Calu3 (cell line): ENCODE results near the gene IL17A. TPM values are rescaled to one million over a fixed set of nuclear protein-coding genes. Genes with fewer than 3 reads are reported as not detected.

Experiments
- BruUV-seq: library from RNA; stranded (reverse); fragments of 400-500 nt; replicated peaks from 2 replicates; lab custom pipeline; 2021; lab: Mats Ljungman, UMichigan
- CTCF ChIA-PET: fragments of 300-600 bp; sonication (Branson Sonifier 250); formaldehyde crosslinking; loops from one replicate; lab custom pipeline; 2022; ENCODE audit warnings: antibody characterized with exemption; lab: Charles Lee
- DNase-seq: peaks from one replicate; pipeline ENCODE4 v3.0.0; 2022
- H3K27ac Mint-ChIP-seq: one replicate; pipeline ENCODE4 v1.8.0; 2022; ENCODE audit warnings: mixed read lengths; ENCODE audit not compliant: unreplicated experiment
- H3K27me3 Mint-ChIP-seq: one replicate; pipeline ENCODE4 v1.8.0; 2022; ENCODE audit warnings: mixed read lengths; ENCODE audit not compliant: unreplicated experiment
- H3K36me3 Mint-ChIP-seq: one replicate; pipeline ENCODE4 v1.8.0; 2022; ENCODE audit warnings: mild to moderate bottlenecking, moderate library complexity, mixed read lengths; ENCODE audit not compliant: insufficient read depth, unreplicated experiment
- H3K4me1 Mint-ChIP-seq: one replicate; pipeline ENCODE4 v1.8.0; 2022; ENCODE audit warnings: mild to moderate bottlenecking, low read depth, mixed read lengths; ENCODE audit not compliant: unreplicated experiment
- H3K4me3 Mint-ChIP-seq: one replicate; pipeline ENCODE4 v1.8.0; 2022; ENCODE audit warnings: mild to moderate bottlenecking, low read depth, moderate library complexity, mixed read lengths; ENCODE audit not compliant: unreplicated experiment
- H3K9me3 Mint-ChIP-seq: one replicate; pipeline ENCODE4 v1.8.0; 2022; ENCODE audit warnings: low read depth, mixed read lengths; ENCODE audit not compliant: unreplicated experiment
- intact Hi-C: fragments of 100-400 bp; cut with micrococcal nuclease; formaldehyde crosslinking; loops from one replicate; pipeline ENCODE4 v1.10.0; 2022; ENCODE audit not compliant: unreplicated experiment
- total RNA-seq: library from RNA; stranded (reverse); gene quantifications from 2 replicates; pipeline ENCODE4 v1.2.3, GENCODE V29; 2022
- TF ChIP-seq, protein P1 (sequence below): fragments of 200-600 bp; IDR thresholded peaks from one replicate; pipeline ENCODE4 v1.8.0; 2022; ENCODE audit warnings: antibody characterized with exemption; ENCODE audit not compliant: unreplicated experiment

The IL17A gene
- total RNA-seq, 1 experiment from 2014 or later, result not detected

DNA sequence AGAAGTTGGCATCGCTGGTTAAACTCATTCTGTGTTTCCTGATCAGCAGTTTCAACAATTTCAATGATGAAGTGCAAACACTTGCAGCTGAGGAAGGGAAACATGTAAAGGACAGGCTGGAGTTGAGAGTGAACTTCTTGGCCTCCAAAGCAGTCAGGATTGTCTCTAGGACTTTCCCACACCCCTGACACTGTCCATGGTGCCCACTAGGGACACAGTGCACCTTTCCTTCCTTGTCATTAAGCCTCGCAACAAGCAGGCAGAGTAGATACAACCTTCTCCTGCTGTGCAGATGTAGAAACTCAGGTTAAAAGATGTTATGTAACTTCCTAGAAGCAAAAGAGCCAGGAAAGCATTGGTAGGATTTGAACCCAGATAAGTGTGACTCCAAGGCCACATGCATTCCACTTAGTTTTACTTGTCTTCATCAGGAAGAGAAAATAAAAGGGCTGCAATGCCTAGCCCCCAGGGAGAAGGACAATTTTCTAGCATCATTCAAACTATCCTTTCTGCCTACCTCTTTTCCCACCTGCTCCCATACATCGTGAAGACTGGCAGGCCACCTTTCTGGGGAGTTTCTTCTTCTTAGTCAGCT, 39.2 kb upstream of the IL17A start:
- TF ChIP-seq, protein P1, sequence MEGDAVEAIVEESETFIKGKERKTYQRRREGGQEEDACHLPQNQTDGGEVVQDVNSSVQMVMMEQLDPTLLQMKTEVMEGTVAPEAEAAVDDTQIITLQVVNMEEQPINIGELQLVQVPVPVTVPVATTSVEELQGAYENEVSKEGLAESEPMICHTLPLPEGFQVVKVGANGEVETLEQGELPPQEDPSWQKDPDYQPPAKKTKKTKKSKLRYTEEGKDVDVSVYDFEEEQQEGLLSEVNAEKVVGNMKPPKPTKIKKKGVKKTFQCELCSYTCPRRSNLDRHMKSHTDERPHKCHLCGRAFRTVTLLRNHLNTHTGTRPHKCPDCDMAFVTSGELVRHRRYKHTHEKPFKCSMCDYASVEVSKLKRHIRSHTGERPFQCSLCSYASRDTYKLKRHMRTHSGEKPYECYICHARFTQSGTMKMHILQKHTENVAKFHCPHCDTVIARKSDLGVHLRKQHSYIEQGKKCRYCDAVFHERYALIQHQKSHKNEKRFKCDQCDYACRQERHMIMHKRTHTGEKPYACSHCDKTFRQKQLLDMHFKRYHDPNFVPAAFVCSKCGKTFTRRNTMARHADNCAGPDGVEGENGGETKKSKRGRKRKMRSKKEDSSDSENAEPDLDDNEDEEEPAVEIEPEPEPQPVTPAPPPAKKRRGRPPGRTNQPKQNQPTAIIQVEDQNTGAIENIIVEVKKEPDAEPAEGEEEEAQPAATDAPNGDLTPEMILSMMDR, result no peak

DNA sequence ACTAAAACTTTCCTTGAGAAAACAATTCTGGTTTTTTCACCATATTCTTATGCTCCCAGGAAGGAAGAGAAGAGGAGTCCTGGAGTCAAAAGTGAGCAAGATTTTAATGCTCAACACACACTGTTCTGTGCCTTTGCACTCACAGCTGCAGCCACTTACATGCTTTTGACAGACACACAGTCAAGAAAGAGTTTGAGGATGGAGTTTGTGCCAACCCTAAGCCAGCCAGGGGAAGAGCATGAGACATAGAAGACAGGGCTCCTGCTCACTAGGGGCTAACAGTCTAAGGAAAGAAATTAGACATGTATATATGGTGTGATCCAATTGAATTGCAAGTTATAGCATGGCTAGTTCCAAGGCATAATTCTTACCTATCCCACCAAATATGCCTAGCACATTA, 37.1 kb upstream of the IL17A start:
- CTCF ChIA-PET, result no interaction called here
- no peaks in the 10 kb centered on the region for H3K36me3 Mint-ChIP-seq
- BruUV-seq, result no TSS peak
- no peak overlapping the region for H3K4me3 Mint-ChIP-seq
- no peaks in the 10 kb centered on the region for H3K9me3 Mint-ChIP-seq
- no peak overlapping the region for H3K27ac Mint-ChIP-seq
- DNase-seq, result no peak
- peaks cover 6% of the 10 kb centered on the region for H3K4me1 Mint-ChIP-seq
- TF ChIP-seq, protein P1, result no peak
- H3K27me3 Mint-ChIP-seq, result peaks cover 27% of the 10 kb centered on the region
- intact Hi-C loops, result no loop called here

More for the DNA sequence above, 39.2 kb upstream of the IL17A start:
- no peak for DNase-seq
- Mint-ChIP-seq H3K27ac (no peak overlapping the region), H3K4me1 (peaks cover 6% of the 10 kb centered on the region), H3K36me3 (no peaks in the 10 kb centered on the region), H3K9me3 (no peaks in the 10 kb centered on the region), H3K27me3 (peaks cover 28% of the 10 kb centered on the region), H3K4me3 (no peak overlapping the region)
- BruUV-seq, result no TSS peak
- intact Hi-C loops, result no loop called here
- CTCF ChIA-PET, result interaction anchor here (1.3 kb wide), 1 partner anchor 21 kb away, joined by 4 read pairs; no protein-coding TSS in a partner anchor

DNA sequence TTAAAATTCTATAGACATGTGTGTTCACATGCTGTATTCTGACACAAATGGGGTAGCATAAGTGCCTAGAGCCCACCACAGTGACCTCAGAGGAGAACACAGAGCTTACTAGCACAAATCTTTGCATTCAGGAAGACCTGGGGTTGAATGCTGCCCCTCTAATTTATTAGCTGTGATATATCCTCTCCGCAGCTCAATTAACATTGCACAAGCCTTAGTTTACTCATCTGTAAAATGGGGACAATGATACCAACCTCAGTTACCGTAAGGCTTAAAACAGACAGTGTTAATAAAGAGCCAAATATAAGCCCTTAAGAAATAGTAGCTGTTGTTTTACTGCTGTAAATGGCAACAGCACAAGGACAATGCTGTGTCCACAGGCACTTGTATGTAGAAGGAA, 36.2 kb upstream of the IL17A start:
- H3K27ac Mint-ChIP-seq, result no peak overlapping the region
- no peak overlapping the region for H3K4me3 Mint-ChIP-seq
- peaks cover 18% of the 10 kb centered on the region for H3K27me3 Mint-ChIP-seq
- no peaks in the 10 kb centered on the region for H3K36me3 Mint-ChIP-seq
- peaks cover 15% of the 10 kb centered on the region for H3K4me1 Mint-ChIP-seq
- BruUV-seq, result no TSS peak
- TF ChIP-seq, protein P1, result no peak
- no peaks in the 10 kb centered on the region for H3K9me3 Mint-ChIP-seq
- intact Hi-C loops, result loop anchor here (2.0 kb wide), 1 partner anchor 23 kb away; no protein-coding TSS in a partner anchor
- CTCF ChIA-PET, result no interaction called here
- DNase-seq, result no peak

DNA sequence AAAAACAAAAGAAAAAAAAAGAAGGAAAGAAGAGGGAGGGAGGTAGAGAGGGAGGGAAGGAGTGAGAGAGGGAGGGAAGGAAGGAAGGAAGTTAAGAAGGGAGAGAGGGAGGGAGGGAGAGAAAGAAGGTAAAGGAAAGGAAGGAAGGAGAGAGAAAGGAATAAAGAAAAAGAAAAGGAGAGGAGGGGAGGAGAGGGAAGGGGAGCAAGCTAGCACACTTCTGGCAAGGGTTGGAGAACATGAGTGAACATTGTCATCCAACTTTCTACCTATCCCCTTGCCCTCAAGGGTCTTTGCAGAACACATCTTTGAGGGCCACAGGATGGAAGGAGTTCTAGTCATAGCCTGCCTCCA, 34.1 kb upstream of the IL17A start:
- TF ChIP-seq, protein P1, result no peak
- CTCF ChIA-PET, result no interaction called here
- no peak overlapping the region for H3K4me3 Mint-ChIP-seq
- intact Hi-C loops, result no loop called here
- peaks cover 36% of the 10 kb centered on the region for H3K4me1 Mint-ChIP-seq
- no peaks in the 10 kb centered on the region for H3K9me3 Mint-ChIP-seq
- H3K27me3 Mint-ChIP-seq, result no peaks in the 10 kb centered on the region
- no peak overlapping the region for H3K27ac Mint-ChIP-seq
- no TSS peak for BruUV-seq
- H3K36me3 Mint-ChIP-seq, result peaks cover 5% of the 10 kb centered on the region
- no peak for DNase-seq
